ENCODE results near the gene JUNB. TPM values are rescaled to one million over a fixed set of nuclear protein-coding genes. Genes with fewer than 3 reads are reported as not detected.
A peak's percentile ranks its signal among the peaks of the same experiment; 100 is the strongest.

The JUNB gene
- total RNA-seq, 1 donor from 2014 or later: 1,161 TPM

- H3K4me1 ChIP-seq: peaks cover 75% of the 10 kb centered on the region
- intact Hi-C loops (cut with DNase I): no loop called here
Measured at GRCh38 chr19:12784871-12785430, 6.3 kb upstream of the JUNB start.

GRCh38 chr19:12785431-12786031 lies 5.8 kb upstream of the JUNB start:
- no peak overlapping the region for H3K4me3 ChIP-seq
- no peak for DNase-seq (ENCODE audit: extremely low spot score in 2 of 2)
- intact Hi-C loops (cut with DNase I): no loop called here
- no peaks in the 10 kb centered on the region for H3K9me3 ChIP-seq
- peak overlapping the region; percentile 97 for H3K27ac ChIP-seq
- H3K27me3 ChIP-seq: no peaks in the 10 kb centered on the region
- TF ChIP-seq POLR2A (IDR thresholded peaks at IDR 0.05) (no peak), POLR2AphosphoS5 (IDR thresholded peaks at IDR 0.05; ENCODE audit: insufficient read depth in 1 of 2, low read depth in 1 of 2) (peak in 1 of 2 donors; percentile 5)
- H3K36me3 ChIP-seq: no peaks in the 10 kb centered on the region
- peaks cover 75% of the 10 kb centered on the region for H3K4me1 ChIP-seq

More at GRCh38 chr19:12784871-12785430, 6.3 kb upstream of the JUNB start:
- H3K27me3 ChIP-seq: no peaks in the 10 kb centered on the region
- no peak overlapping the region for H3K4me3 ChIP-seq
- TF ChIP-seq POLR2A (IDR thresholded peaks at IDR 0.05) (no peak), POLR2AphosphoS5 (IDR thresholded peaks at IDR 0.05; ENCODE audit: insufficient read depth in 1 of 2, low read depth in 1 of 2) (no peak), CTCF (IDR thresholded peaks at IDR 0.05) (no peak)
- no peaks in the 10 kb centered on the region for H3K36me3 ChIP-seq
- no peak for DNase-seq (ENCODE audit: extremely low spot score in 2 of 2)
- no peaks in the 10 kb centered on the region for H3K9me3 ChIP-seq
- H3K27ac ChIP-seq: peak overlapping the region; percentile 97

GRCh38 chr19:12786141-12786870 lies 5.0 kb upstream of the JUNB start:
- no peak for DNase-seq (ENCODE audit: extremely low spot score in 2 of 2)

GRCh38 chr19:12786952-12787351 lies 4.3 kb upstream of the JUNB start:
- Histone ChIP-seq H3K36me3 (no peaks in the 10 kb centered on the region), H3K4me3 (no peak overlapping the region), H3K4me1 (peaks cover 71% of the 10 kb centered on the region), H3K9me3 (no peaks in the 10 kb centered on the region), H3K27ac (peak overlapping the region; percentile 97), H3K27me3 (no peaks in the 10 kb centered on the region)
- intact Hi-C loops (cut with DNase I): no loop called here
- TF ChIP-seq CTCF (IDR thresholded peaks at IDR 0.05): no peak
- TF ChIP-seq POLR2AphosphoS5 (IDR thresholded peaks at IDR 0.05; ENCODE audit: insufficient read depth in 1 of 2, low read depth in 1 of 2): no peak
- no peak for TF ChIP-seq POLR2A (IDR thresholded peaks at IDR 0.05)
- no peak for DNase-seq (ENCODE audit: extremely low spot score in 2 of 2)

More at GRCh38 chr19:12786141-12786870, 5.0 kb upstream of the JUNB start:
- no peak overlapping the region for H3K4me3 ChIP-seq
- H3K9me3 ChIP-seq: no peaks in the 10 kb centered on the region
- no peaks in the 10 kb centered on the region for H3K36me3 ChIP-seq
- TF ChIP-seq POLR2AphosphoS5 (IDR thresholded peaks at IDR 0.05; ENCODE audit: insufficient read depth in 1 of 2, low read depth in 1 of 2) (peak; percentile 28), CTCF (IDR thresholded peaks at IDR 0.05) (no peak)
- peaks cover 75% of the 10 kb centered on the region for H3K4me1 ChIP-seq
- H3K27ac ChIP-seq: peak overlapping the region; percentile 97
- intact Hi-C loops (cut with DNase I): no loop called here
- H3K27me3 ChIP-seq: no peaks in the 10 kb centered on the region

- H3K9me3 ChIP-seq: no peaks in the 10 kb centered on the region
- intact Hi-C loops (cut with DNase I): no loop called here
- H3K4me1 ChIP-seq: peaks cover 69% of the 10 kb centered on the region
- H3K27me3 ChIP-seq: no peaks in the 10 kb centered on the region
- DNase-seq (ENCODE audit: extremely low spot score in 2 of 2): no peak
- peak overlapping the region; percentile 97 for H3K27ac ChIP-seq
- TF ChIP-seq POLR2A (IDR thresholded peaks at IDR 0.05) (no peak), POLR2AphosphoS5 (IDR thresholded peaks at IDR 0.05; ENCODE audit: insufficient read depth in 1 of 2, low read depth in 1 of 2) (no peak), CTCF (IDR thresholded peaks at IDR 0.05) (no peak)
- no peak overlapping the region for H3K4me3 ChIP-seq
- H3K36me3 ChIP-seq: no peaks in the 10 kb centered on the region
Measured at GRCh38 chr19:12787458-12787857, 3.8 kb upstream of the JUNB start.
